Stimulated activated naive CD8-positive, alpha-beta T cell treated with anti-CD3 and anti-CD28 coated beads, Interleukin-15, amount 100 ng/mL, for 72 hours (primary cell): ENCODE results near the gene SH3PXD2B.

Experiments
- ATAC-seq: fragments of 150-1000 bp; cut with Tn5 transposase; 2 replicates; pipeline ENCODE4 v1.10.0; 2021; ENCODE audit warnings: mild to moderate bottlenecking, moderate library complexity
- DNase-seq, 2 donors: peaks; one replicate each; pipeline ENCODE4 v3.0.0; 2021 to 2022
- H3K27ac Mint-ChIP-seq, 2 donors: one replicate each; pipeline ENCODE4 v1.8.0; 2022; ENCODE audit warnings: mild to moderate bottlenecking in 2 of 2, mixed read lengths in 2 of 2, moderate library complexity in 2 of 2
- H3K27me3 Mint-ChIP-seq: one replicate; pipeline ENCODE4 v1.8.0; 2022; ENCODE audit warnings: mixed read lengths
- H3K4me1 Mint-ChIP-seq: one replicate; pipeline ENCODE4 v1.8.0; 2022; ENCODE audit warnings: mild to moderate bottlenecking, mixed read lengths
- H3K4me3 Mint-ChIP-seq, 2 donors: one replicate each; pipeline ENCODE4 v1.8.0; 2022; ENCODE audit warnings: mild to moderate bottlenecking in 2 of 2, mixed read lengths in 2 of 2, moderate library complexity in 1 of 2
- H3K9me3 Mint-ChIP-seq, 2 donors: one replicate each; pipeline ENCODE4 v1.8.0; 2022; ENCODE audit warnings: mixed read lengths in 2 of 2

SH3PXD2B gene

GRCh38 chr5:172280317-172280716 is 174.0 kb downstream of the SH3PXD2B start:
- Mint-ChIP-seq H3K4me1 (peaks cover 43% of the 10 kb centered on the region), H3K9me3 (peaks cover 0 to 5% of the 10 kb centered on the region in 2 donors), H3K4me3 (no peak overlapping the region)

GRCh38 chr5:172278356-172278755 is 176.0 kb downstream of the SH3PXD2B start:
- ATAC-seq: no peak
- Mint-ChIP-seq H3K4me3 (no peak overlapping the region), H3K27ac (no peak overlapping the region), H3K27me3 (no peaks in the 10 kb centered on the region), H3K4me1 (peaks cover 59% of the 10 kb centered on the region), H3K9me3 (peaks cover 0 to 9% of the 10 kb centered on the region in 2 donors)
- DNase-seq: no peak

More at GRCh38 chr5:172280317-172280716, 174.0 kb downstream of the SH3PXD2B start:
- ATAC-seq: no peak
- DNase-seq: no peak
- Mint-ChIP-seq H3K27ac (no peak overlapping the region), H3K27me3 (peaks cover 2% of the 10 kb centered on the region)

- ATAC-seq: no peak
- no peak overlapping the region for H3K4me3 Mint-ChIP-seq
- no peak overlapping the region for H3K27ac Mint-ChIP-seq
- no peak for DNase-seq
- peaks cover 0 to 9% of the 10 kb centered on the region in 2 donors for H3K9me3 Mint-ChIP-seq
- no peaks in the 10 kb centered on the region for H3K27me3 Mint-ChIP-seq
- peaks cover 42% of the 10 kb centered on the region for H3K4me1 Mint-ChIP-seq
These were observed 178.1 kb downstream of the SH3PXD2B start for GRCh38 chr5:172276214-172276613.
